Measurements from ENCODE around the gene ARGFX. TPM values are rescaled to one million over a fixed set of nuclear protein-coding genes. Genes with fewer than 3 reads are reported as not detected.
A peak's percentile ranks its signal among the peaks of the same experiment; 100 is the strongest.
"Not testable (repeated sequence)": the region's sequence is repeated elsewhere in the genome, so short reads cannot be mapped to it uniquely, and the experiment has no call there.

The ARGFX gene
- total RNA-seq = not detected in 2 replicates
- not detected for polyA plus RNA-seq (2012)

- no peak for DNase-seq (ENCODE audit: low read depth)
Measured at GRCh38 chr3:121567649-121568048, at the start of gene ARGFX. Gene ARGFX, plus strand, starts transcription at chr3:121567949. Its CDS starts 2,765 bp downstream, at chr3:121570714.

GRCh38 chr3:121517953-121518655 lies 49.6 kb upstream of the ARGFX start:
- DNase-seq (ENCODE audit: low read depth) = no peak

GRCh38 chr3:121520510-121520909 lies 47.2 kb upstream of the ARGFX start:
- no peak for DNase-seq (ENCODE audit: low read depth)

- peak; percentile 21 for DNase-seq (ENCODE audit: low read depth)
Measured at GRCh38 chr3:121529308-121529707, 38.4 kb upstream of the ARGFX start.

- no peak for DNase-seq (ENCODE audit: low read depth)
Measured at GRCh38 chr3:121531269-121531668, 36.5 kb upstream of the ARGFX start.

GRCh38 chr3:121542924-121543323 lies 24.8 kb upstream of the ARGFX start:
- no peak for DNase-seq (ENCODE audit: low read depth)

- peak; percentile 26 for DNase-seq (ENCODE audit: low read depth)
Measured at GRCh38 chr3:121545049-121545573, 22.6 kb upstream of the ARGFX start.

GRCh38 chr3:121545574-121546455 lies 21.9 kb upstream of the ARGFX start, which contains the start of gene POLQ:
Gene POLQ, minus strand, starts transcription at chr3:121545988. Its CDS starts 111 bp downstream, at chr3:121545877.
- peak; percentile 97 for DNase-seq (ENCODE audit: low read depth)

- peak; percentile 32 for DNase-seq (ENCODE audit: low read depth)
Measured at GRCh38 chr3:121552379-121552778, 15.4 kb upstream of the ARGFX start.

GRCh38 chr3:121552797-121553196 lies 15.0 kb upstream of the ARGFX start:
- DNase-seq (ENCODE audit: low read depth) = no peak

GRCh38 chr3:121557426-121557934 lies 10.3 kb upstream of the ARGFX start:
- DNase-seq (ENCODE audit: low read depth) = no peak

GRCh38 chr3:121562148-121562547 lies 5.6 kb upstream of the ARGFX start:
- no peak for DNase-seq (ENCODE audit: low read depth)

- no peak for DNase-seq (ENCODE audit: low read depth)
Measured at GRCh38 chr3:121566773-121567172, 976 bp upstream of the ARGFX start.

- no peak for DNase-seq (ENCODE audit: low read depth)
Measured at GRCh38 chr3:121574449-121574848, 6.7 kb downstream of the ARGFX start.

- DNase-seq (ENCODE audit: low read depth) = no peak
Measured at GRCh38 chr3:121581691-121582090, 13.9 kb downstream of the ARGFX start.

- DNase-seq (ENCODE audit: low read depth) = no peak
Measured at GRCh38 chr3:121584418-121584817, 16.7 kb downstream of the ARGFX start.

- peak; percentile 52 for DNase-seq (ENCODE audit: low read depth)
Measured at GRCh38 chr3:121592856-121593702, 25.3 kb downstream of the ARGFX start, which contains the start of gene FBXO40. Gene FBXO40, plus strand, starts transcription at chr3:121593379. Its CDS starts 27,197 bp downstream, at chr3:121620576.

GRCh38 chr3:121593806-121594205 lies 26.1 kb downstream of the ARGFX start:
- DNase-seq (ENCODE audit: low read depth) = not testable (repeated sequence)

GRCh38 chr3:121594850-121595249 lies 27.1 kb downstream of the ARGFX start:
- DNase-seq (ENCODE audit: low read depth) = no peak

GRCh38 chr3:121595765-121596406 lies 28.1 kb downstream of the ARGFX start:
- no peak for DNase-seq (ENCODE audit: low read depth)
